ENCODE results near the gene RNASE11. TPM values are rescaled to one million over a fixed set of nuclear protein-coding genes. Genes with fewer than 3 reads are reported as not detected.

The RNASE11 gene
- polyA plus RNA-seq, 2 of the 4 experiments (the other 2 are of a cell fraction) = not detected

DNA sequence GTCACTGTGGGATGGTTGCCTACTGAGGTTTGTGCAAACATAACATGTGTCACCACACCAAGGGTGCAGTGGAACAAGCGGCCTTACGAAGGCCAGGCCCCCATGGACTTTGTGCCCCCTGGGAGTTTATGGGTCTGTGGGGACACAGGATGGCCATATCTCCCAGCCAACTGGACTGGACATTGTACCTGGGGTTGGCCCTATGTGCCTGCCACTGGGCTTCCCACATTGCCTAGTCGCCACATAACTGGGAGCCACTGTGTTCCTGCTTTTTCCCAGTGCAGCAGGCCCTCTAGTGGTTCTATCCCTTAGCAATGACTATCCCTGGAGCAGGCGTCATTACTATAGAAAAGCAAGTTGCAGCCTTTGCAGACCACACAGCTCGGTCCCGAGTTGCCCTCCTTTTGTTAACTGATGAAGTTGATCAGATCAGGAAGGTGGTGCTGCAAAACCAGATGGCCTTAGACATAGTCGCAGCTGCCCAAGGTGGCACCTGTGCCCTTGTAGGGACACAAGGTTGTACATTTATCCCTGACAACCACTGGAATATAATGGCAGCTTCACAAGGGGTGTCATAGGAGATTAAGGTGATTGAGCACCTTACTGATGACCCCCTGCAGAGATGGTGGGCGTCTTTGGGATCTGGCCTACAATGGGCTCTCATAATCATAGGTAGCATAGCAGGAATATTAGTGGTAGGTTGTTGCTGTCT is 18.5 kb upstream of the RNASE11 start:
- CTCF ChIA-PET = interaction anchor here (0.6 to 7.1 kb wide), 12 partner anchors 9 to 752 kb away, joined by 3 to 67 read pairs (median 4); partner anchors contain the start of gene CCNB1IP1
- Histone ChIP-seq H3K9me3 (no peaks in the 10 kb centered on the region), H3K4me2 (no peak overlapping the region), H3K4me1 (peaks cover 12% of the 10 kb centered on the region), H3K27ac (no peak overlapping the region), H3K4me3 (no peak overlapping the region)
- ATAC-seq (peak; percentile 37 to 63; a peak in 3 of 6 replicates), FAIRE-seq (no peak), DNase-seq (ENCODE audit: low read depth in 1 of 2, low spot score in 1 of 2) (peak; percentile 44 to 61)
- WGBS (ENCODE audit: missing lambda C conversion rate) = 29% methylated on average over 8 of the region's 8 CpGs
- POLR2A ChIA-PET = interaction anchor here (1.1 to 1.3 kb wide), 2 partner anchors 137 to 145 kb away, joined by 3 to 4 read pairs; partner anchors contain the start of genes PIP4P1 and PNP
- TF ChIP-seq CEBPB (IDR thresholded peaks at IDR 0.05) (no peak), BHLHE40 (IDR thresholded peaks at IDR 0.05; ENCODE audit: low read depth, low read length) (no peak), RFX5 (IDR thresholded peaks at IDR 0.05) (no peak), EHMT2 (IDR thresholded peaks at IDR 0.05; ENCODE audit: low read depth) (no peak), FOSB (CRISPR knock-in tag; IDR thresholded peaks at IDR 0.05) (no peak), JUNB (IDR thresholded peaks at IDR 0.05) (no peak), SMC3 (IDR thresholded peaks at IDR 0.05) (peak; percentile 34; the same call in 1 of the 3 replicates), MAFK (IDR thresholded peaks at IDR 0.05; ENCODE audit: partially characterized antibody) (no peak), PHF8 (IDR thresholded peaks at IDR 0.05; ENCODE audit: borderline replicate concordance, low read depth) (no peak), RAD21 (conservative IDR thresholded peaks at IDR 0.05 in 1 of 2, IDR thresholded peaks at IDR 0.05 in 1 of 2) (peak; percentile 61 to 73), HEYL (CRISPR knock-in tag; IDR thresholded peaks at IDR 0.05) (no peak), TFCP2L1 (CRISPR knock-in tag; IDR thresholded peaks at IDR 0.05) (no peak), HOXB13 (CRISPR knock-in tag; IDR thresholded peaks at IDR 0.05; ENCODE audit: low read depth) (no peak), ZNF302 (CRISPR knock-in tag; IDR thresholded peaks at IDR 0.05) (no peak), FOSL2 (IDR thresholded peaks at IDR 0.05) (no peak), FOSL2 (CRISPR knock-in tag; IDR thresholded peaks at IDR 0.05) (no peak), CHD2 (IDR thresholded peaks at IDR 0.05; ENCODE audit: low read length, partially characterized antibody) (no peak), RCOR1 (IDR thresholded peaks at IDR 0.05; ENCODE audit: low read depth, low read length) (no peak), JUN (IDR thresholded peaks at IDR 0.05) (no peak), TP53 (CRISPR knock-in tag; IDR thresholded peaks at IDR 0.05) (no peak), GATA3 (IDR thresholded peaks at IDR 0.05; ENCODE audit: borderline replicate concordance) (no peak)
- TF ChIP-seq, protein P1, sequence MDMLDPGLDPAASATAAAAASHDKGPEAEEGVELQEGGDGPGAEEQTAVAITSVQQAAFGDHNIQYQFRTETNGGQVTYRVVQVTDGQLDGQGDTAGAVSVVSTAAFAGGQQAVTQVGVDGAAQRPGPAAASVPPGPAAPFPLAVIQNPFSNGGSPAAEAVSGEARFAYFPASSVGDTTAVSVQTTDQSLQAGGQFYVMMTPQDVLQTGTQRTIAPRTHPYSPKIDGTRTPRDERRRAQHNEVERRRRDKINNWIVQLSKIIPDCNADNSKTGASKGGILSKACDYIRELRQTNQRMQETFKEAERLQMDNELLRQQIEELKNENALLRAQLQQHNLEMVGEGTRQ (IDR thresholded peaks at IDR 0.05) = no peak
- TF ChIP-seq, protein P2, sequence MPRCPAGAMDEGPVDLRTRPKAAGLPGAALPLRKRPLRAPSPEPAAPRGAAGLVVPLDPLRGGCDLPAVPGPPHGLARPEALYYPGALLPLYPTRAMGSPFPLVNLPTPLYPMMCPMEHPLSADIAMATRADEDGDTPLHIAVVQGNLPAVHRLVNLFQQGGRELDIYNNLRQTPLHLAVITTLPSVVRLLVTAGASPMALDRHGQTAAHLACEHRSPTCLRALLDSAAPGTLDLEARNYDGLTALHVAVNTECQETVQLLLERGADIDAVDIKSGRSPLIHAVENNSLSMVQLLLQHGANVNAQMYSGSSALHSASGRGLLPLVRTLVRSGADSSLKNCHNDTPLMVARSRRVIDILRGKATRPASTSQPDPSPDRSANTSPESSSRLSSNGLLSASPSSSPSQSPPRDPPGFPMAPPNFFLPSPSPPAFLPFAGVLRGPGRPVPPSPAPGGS (IDR thresholded peaks at IDR 0.05) = no peak
- TF ChIP-seq, protein P3, sequence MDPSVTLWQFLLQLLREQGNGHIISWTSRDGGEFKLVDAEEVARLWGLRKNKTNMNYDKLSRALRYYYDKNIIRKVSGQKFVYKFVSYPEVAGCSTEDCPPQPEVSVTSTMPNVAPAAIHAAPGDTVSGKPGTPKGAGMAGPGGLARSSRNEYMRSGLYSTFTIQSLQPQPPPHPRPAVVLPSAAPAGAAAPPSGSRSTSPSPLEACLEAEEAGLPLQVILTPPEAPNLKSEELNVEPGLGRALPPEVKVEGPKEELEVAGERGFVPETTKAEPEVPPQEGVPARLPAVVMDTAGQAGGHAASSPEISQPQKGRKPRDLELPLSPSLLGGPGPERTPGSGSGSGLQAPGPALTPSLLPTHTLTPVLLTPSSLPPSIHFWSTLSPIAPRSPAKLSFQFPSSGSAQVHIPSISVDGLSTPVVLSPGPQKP (IDR thresholded peaks at IDR 0.05; ENCODE audit: low read depth, low read length) = no peak
- TF ChIP-seq, protein P4, sequence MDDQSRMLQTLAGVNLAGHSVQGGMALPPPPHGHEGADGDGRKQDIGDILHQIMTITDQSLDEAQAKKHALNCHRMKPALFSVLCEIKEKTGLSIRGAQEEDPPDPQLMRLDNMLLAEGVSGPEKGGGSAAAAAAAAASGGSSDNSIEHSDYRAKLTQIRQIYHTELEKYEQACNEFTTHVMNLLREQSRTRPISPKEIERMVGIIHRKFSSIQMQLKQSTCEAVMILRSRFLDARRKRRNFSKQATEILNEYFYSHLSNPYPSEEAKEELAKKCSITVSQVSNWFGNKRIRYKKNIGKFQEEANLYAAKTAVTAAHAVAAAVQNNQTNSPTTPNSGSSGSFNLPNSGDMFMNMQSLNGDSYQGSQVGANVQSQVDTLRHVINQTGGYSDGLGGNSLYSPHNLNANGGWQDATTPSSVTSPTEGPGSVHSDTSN (IDR thresholded peaks at IDR 0.05) = no peak
- TF ChIP-seq, protein P5, sequence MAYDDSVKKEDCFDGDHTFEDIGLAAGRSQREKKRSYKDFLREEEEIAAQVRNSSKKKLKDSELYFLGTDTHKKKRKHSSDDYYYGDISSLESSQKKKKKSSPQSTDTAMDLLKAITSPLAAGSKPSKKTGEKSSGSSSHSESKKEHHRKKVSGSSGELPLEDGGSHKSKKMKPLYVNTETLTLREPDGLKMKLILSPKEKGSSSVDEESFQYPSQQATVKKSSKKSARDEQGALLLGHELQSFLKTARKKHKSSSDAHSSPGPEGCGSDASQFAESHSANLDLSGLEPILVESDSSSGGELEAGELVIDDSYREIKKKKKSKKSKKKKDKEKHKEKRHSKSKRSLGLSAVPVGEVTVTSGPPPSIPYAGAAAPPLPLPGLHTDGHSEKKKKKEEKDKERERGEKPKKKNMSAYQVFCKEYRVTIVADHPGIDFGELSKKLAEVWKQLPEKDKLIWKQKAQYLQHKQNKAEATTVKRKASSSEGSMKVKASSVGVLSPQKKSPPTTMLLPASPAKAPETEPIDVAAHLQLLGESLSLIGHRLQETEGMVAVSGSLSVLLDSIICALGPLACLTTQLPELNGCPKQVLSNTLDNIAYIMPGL (CRISPR knock-in tag; IDR thresholded peaks at IDR 0.05; ENCODE audit: borderline replicate concordance) = no peak
- TF ChIP-seq, protein P6, sequence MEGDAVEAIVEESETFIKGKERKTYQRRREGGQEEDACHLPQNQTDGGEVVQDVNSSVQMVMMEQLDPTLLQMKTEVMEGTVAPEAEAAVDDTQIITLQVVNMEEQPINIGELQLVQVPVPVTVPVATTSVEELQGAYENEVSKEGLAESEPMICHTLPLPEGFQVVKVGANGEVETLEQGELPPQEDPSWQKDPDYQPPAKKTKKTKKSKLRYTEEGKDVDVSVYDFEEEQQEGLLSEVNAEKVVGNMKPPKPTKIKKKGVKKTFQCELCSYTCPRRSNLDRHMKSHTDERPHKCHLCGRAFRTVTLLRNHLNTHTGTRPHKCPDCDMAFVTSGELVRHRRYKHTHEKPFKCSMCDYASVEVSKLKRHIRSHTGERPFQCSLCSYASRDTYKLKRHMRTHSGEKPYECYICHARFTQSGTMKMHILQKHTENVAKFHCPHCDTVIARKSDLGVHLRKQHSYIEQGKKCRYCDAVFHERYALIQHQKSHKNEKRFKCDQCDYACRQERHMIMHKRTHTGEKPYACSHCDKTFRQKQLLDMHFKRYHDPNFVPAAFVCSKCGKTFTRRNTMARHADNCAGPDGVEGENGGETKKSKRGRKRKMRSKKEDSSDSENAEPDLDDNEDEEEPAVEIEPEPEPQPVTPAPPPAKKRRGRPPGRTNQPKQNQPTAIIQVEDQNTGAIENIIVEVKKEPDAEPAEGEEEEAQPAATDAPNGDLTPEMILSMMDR (IDR thresholded peaks at IDR 0.05) = peak; percentile 49

Data from A549 (cell line).